Measurements from ENCODE around the gene RPL23.

DNA sequence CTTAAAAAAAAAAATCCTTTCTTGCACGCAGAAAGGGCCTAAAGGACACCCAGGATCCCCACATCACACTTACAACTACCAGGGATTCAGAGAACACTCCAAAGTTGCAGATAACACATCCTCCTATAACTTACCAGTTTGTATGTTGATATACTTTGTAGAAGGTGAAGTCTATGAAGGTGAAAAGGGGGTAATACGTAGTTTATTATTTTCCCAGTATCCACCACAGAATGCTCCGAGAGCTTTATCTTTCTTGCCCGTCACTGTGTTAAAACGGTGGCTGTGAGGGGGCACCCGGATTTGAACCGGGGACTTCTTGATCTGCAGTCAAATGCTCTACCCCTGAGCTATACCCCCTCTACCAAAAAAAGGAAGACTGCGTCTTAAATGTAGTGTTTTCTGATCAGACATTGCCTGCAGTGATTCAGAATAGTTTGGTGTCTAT, 7.9 kb upstream of the RPL23 start:
- TF ChIP-seq, protein P1, sequence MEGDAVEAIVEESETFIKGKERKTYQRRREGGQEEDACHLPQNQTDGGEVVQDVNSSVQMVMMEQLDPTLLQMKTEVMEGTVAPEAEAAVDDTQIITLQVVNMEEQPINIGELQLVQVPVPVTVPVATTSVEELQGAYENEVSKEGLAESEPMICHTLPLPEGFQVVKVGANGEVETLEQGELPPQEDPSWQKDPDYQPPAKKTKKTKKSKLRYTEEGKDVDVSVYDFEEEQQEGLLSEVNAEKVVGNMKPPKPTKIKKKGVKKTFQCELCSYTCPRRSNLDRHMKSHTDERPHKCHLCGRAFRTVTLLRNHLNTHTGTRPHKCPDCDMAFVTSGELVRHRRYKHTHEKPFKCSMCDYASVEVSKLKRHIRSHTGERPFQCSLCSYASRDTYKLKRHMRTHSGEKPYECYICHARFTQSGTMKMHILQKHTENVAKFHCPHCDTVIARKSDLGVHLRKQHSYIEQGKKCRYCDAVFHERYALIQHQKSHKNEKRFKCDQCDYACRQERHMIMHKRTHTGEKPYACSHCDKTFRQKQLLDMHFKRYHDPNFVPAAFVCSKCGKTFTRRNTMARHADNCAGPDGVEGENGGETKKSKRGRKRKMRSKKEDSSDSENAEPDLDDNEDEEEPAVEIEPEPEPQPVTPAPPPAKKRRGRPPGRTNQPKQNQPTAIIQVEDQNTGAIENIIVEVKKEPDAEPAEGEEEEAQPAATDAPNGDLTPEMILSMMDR (IDR thresholded peaks at IDR 0.05) = no peak
- no peak for TF ChIP-seq POLR2A (IDR thresholded peaks at IDR 0.05)
- no peak for TF ChIP-seq POLR2AphosphoS5 (IDR thresholded peaks at IDR 0.05)
- no peak for TF ChIP-seq EP300 (IDR thresholded peaks at IDR 0.05)

All from suprapubic skin (tissue), 4 donors.